GM21528 (cell line): ENCODE results near the gene SIAH3.

Experiments
- ATAC-seq: cut with Tn5 transposase; IDR thresholded peaks from one replicate; pipeline ENCODE4 v1.9.1; 2021; ENCODE audit warnings: mild to moderate bottlenecking, moderate library complexity; ENCODE audit not compliant: unreplicated experiment, low FRiP score

Gene SIAH3

GRCh38 chr13:45748941-45749759, 102.4 kb downstream of the SIAH3 start:
- no peak for ATAC-seq

GRCh38 chr13:45747071-45747470, 104.5 kb downstream of the SIAH3 start:
- no peak for ATAC-seq

- ATAC-seq = no peak
Observed at GRCh38 chr13:45744979-45745378, 106.6 kb downstream of the SIAH3 start.

DNA sequence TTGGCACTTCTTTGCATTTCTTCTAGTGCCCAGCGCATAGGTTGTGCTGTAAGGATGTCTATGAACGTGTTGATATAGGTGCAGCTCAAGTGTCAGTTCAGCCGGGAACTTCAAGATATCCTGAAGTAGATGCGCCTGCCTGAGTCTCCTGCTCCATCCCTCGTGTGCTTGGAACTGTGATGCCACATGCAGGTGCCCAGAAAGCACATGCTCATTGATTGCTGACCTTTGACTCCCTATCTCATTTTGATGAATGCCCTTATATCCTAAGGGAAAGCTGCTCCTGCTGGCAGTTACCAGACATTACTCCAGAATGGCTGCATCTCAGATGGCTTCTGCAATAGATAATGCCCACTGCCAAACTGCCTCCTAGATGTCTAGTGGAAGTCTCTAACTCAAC, 108.6 kb downstream of the SIAH3 start:
- ATAC-seq = no peak

DNA sequence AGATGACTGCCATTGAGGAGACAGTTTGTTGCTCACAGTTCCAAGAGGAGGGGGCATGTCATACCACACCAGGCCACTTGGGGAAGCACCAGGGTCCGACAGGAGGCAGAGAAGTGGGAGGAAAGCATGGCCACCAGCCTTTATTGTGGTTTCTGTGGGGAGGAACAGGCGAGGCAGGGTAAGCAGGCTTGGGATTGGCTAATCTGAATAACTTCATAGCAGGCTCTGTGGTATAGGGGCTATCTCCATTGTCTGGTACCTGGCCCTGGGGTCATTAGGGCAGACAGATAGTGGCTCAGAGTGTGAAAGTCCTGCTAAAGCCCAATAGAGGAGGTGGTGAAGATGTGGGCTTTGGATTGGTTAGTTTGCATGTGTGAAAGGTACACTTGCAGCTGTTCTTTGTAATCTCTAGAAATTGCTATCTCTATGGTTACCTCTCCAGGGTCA, 114.0 kb downstream of the SIAH3 start:
- ATAC-seq = no peak

GRCh38 chr13:45733361-45733760, 118.2 kb downstream of the SIAH3 start:
- ATAC-seq = no peak

- ATAC-seq = no peak
Observed at GRCh38 chr13:45732916-45733315, 118.6 kb downstream of the SIAH3 start.

DNA sequence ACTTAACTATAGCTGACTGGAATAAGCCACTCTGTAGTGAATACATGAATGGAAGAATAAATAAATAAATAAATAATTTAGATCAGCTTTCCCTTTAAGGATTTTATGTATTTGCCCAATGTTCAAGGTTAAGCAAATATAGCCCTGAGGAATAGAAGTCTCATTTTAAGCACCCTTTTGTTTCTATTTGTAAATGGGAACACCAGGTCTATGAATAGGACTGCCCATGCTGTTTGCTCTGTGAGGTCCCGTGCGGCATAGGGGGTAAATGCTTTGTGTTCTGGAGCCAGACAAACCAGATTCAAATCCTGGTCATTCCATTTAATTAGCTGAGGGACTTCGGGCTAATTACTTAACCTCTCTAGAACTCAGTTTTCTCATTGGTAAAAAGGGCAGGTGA, 120.1 kb downstream of the SIAH3 start:
- ATAC-seq = no peak

DNA sequence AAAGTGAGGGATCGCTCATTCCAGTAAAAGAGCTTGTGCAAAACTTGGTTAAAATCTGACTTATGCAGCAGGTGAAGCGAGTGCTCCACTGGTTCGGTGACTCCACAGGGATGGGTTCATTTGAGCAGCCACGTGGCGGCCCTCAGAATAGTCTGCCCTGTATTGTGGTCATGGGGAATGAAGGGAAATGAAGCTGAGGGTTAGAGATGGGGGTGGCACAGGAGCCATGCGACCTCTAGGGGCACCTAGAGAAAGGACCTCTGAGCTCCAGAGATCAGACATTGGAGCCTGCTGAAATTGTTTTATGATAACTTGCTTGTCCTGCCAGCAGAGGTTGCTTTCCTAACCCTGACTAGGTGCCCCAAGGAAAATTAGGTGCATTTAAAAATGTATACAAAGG, 122.8 kb downstream of the SIAH3 start:
- ATAC-seq = no peak
